ENCODE data around the gene KRTAP10-1. TPM values are rescaled to one million over a fixed set of nuclear protein-coding genes. Genes with fewer than 3 reads are reported as not detected.

KRTAP10-1 gene
- total RNA-seq, 1 experiment from 2014 or later, result not detected

GRCh38 chr21:44515359-44516165 lies 24.4 kb downstream of the KRTAP10-1 start:
- H3K27ac Mint-ChIP-seq, result no peak overlapping the region
- peaks cover 2 to 8% (median 4%) of the 10 kb centered on the region in 3 experiments; a peak in 4 of 7 replicates for H3K36me3 Mint-ChIP-seq (ENCODE audit: insufficient read depth in 1 of 3, low read depth in 3 of 3)
- Histone ChIP-seq H3K14ac (ENCODE audit: insufficient read depth, low read length) (no peak overlapping the region), H2BK120ac (ENCODE audit: low read depth, low read length, poor library complexity, severe bottlenecking) (no peak overlapping the region), H3K23ac (ENCODE audit: insufficient read length, low read depth, low read length) (no peak overlapping the region), H3K18ac (ENCODE audit: insufficient read length, low read depth, low read length) (no peak overlapping the region), H3K23me2 (ENCODE audit: insufficient read length, low read depth, low read length, poor library complexity, severe bottlenecking) (no peaks in the 10 kb centered on the region), H4K20me1 (ENCODE audit: control insufficient read depth, insufficient read depth, insufficient read length) (no peaks in the 10 kb centered on the region), H3T11ph (ENCODE audit: low read length) (no peak overlapping the region), H4K8ac (replicated peaks; ENCODE audit: insufficient read length, low read depth, low read length) (no peak overlapping the region), H2BK20ac (ENCODE audit: low read depth, low read length, poor library complexity, severe bottlenecking) (no peak overlapping the region), H3K4ac (ENCODE audit: low read depth, low read length) (no peak overlapping the region), H3K56ac (ENCODE audit: insufficient read length, low read depth, low read length) (no peak overlapping the region), H2AK5ac (ENCODE audit: insufficient read length, low read length) (no peak overlapping the region), H3K4me1 (ENCODE audit: insufficient read depth, low read length) (no peaks in the 10 kb centered on the region), H3K79me1 (ENCODE audit: insufficient read depth, low read depth, low read length, poor library complexity, severe bottlenecking) (no peaks in the 10 kb centered on the region), H3K79me2 (ENCODE audit: insufficient read depth, low read length) (no peaks in the 10 kb centered on the region), H2BK5ac (ENCODE audit: insufficient read length, low read length) (no peak overlapping the region), H4K5ac (ENCODE audit: insufficient read length, low read depth, low read length) (no peak overlapping the region), H4K91ac (ENCODE audit: insufficient read length, low read depth, low read length) (no peak overlapping the region), H3K9ac (ENCODE audit: extremely low read depth, insufficient read length, low read length) (no peak overlapping the region), H2BK12ac (ENCODE audit: insufficient read length, low read depth, low read length) (no peak overlapping the region), H3K9me3 (ENCODE audit: control insufficient read depth, low read depth, low read length) (no peaks in the 10 kb centered on the region), H3K27ac (ENCODE audit: insufficient read length, low read depth, low read length) (no peak overlapping the region), H3K4me2 (ENCODE audit: insufficient read depth, insufficient read length, low read length) (no peak overlapping the region), H2BK15ac (ENCODE audit: low read depth, low read length) (no peak overlapping the region), H3K27me3 (ENCODE audit: insufficient read depth, low read length) (no peaks in the 10 kb centered on the region), H2AFZ (ENCODE audit: low read length) (no peak overlapping the region)
- TF ChIP-seq, protein P1, sequence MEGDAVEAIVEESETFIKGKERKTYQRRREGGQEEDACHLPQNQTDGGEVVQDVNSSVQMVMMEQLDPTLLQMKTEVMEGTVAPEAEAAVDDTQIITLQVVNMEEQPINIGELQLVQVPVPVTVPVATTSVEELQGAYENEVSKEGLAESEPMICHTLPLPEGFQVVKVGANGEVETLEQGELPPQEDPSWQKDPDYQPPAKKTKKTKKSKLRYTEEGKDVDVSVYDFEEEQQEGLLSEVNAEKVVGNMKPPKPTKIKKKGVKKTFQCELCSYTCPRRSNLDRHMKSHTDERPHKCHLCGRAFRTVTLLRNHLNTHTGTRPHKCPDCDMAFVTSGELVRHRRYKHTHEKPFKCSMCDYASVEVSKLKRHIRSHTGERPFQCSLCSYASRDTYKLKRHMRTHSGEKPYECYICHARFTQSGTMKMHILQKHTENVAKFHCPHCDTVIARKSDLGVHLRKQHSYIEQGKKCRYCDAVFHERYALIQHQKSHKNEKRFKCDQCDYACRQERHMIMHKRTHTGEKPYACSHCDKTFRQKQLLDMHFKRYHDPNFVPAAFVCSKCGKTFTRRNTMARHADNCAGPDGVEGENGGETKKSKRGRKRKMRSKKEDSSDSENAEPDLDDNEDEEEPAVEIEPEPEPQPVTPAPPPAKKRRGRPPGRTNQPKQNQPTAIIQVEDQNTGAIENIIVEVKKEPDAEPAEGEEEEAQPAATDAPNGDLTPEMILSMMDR (conservative IDR thresholded peaks at IDR 0.05), result no peak
- no CpG with 5 or more reads among the region's 32 CpGs for WGBS (ENCODE audit: extremely low coverage, insufficient read length, low lambda C conversion rate)
- no peak overlapping the region; a peak in 1 of 5 replicates for H3K4me3 Mint-ChIP-seq
- DNase-seq, result no peak
- peaks cover 12% of the 10 kb centered on the region for H3K27me3 Mint-ChIP-seq (ENCODE audit: low read depth)
- no peaks in the 10 kb centered on the region for H3K9me3 Mint-ChIP-seq
- peaks cover 3 to 8% of the 10 kb centered on the region in 2 experiments; a peak in 2 of 4 replicates for H3K4me1 Mint-ChIP-seq
